GM23338 (cell line): Measurements from ENCODE around the gene NOSIP.

Experiments used
- CREB1 ChIP-seq: fragments of 250-450 bp; sonication (Bioruptor Pico); IDR thresholded peaks from 2 replicates; pipeline ENCODE4 v1.5.0; 2020; ENCODE audit warnings: low read depth, mild to moderate bottlenecking, moderate library complexity
- EZH2 ChIP-seq: fragments of 200-600 bp; sonication (generic); IDR thresholded peaks from one replicate; pipeline ENCODE4 v1.8.0; 2017; ENCODE audit warnings: antibody characterized with exemption, mild to moderate bottlenecking, low read depth; ENCODE audit not compliant: unreplicated experiment
- JUNB ChIP-seq: IDR thresholded peaks from one replicate; pipeline ENCODE4 v1.6.1; 2016; ENCODE audit warnings: antibody characterized with exemption; ENCODE audit not compliant: unreplicated experiment
- POLR2AphosphoS5 ChIP-seq: IDR thresholded peaks from 2 replicates; pipeline ENCODE4 v1.6.1; 2016; ENCODE audit warnings: antibody characterized with exemption, low read depth
- TF ChIP-seq, protein P1 (sequence below), 2 experiments: fragments of 200-600 bp in 1 of 2; sonication (generic) in 1 of 2; conservative IDR thresholded peaks; 2 replicates each; pipeline versions ENCODE4 v1.5.1 to v1.6.1; 2016 to 2017; ENCODE audit warnings: antibody characterized with exemption in 2 of 2, low read depth in 2 of 2, mild to moderate bottlenecking in 2 of 2, moderate library complexity in 1 of 2

DNA sequence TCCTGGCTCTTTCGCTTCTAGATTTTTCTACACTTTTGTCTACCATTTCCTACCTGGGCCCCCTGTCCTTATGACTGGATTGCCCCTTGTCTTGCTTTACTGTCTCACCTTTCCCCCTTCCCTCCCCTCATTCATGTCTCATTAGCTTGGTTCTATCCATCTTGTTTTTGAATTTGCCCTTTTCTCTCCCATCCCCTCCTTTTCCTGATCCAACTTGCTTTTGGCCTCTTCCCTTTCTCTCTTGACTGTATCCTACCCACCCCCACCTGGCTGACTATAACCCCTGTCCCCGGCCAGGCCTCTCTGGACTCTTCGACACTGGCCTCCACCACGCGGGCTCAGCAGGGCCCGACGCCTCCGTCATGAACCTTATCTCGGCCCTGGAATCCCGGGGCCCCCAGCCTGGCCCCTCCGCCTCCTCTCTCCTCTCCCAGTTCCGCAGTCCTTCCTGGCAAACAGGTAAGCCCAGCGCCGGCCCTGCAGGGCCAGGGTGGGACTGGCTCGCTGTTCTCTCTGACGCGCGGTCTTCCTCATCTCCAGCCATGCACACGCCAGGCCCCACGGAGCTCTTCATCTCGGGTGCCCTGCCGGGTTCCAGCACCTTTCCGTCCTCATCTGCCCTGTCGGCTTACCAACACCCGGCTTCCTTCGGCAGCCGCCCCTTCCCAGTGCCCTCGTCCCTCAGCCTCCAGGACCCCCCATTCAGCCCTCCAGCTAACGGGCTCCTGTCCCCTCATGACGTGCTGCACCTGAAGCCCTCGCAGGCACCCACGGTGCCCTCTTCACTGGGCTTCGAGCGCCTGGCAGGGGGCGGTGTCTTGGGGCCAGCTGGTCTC is 14.0 kb upstream of the NOSIP start:
- TF ChIP-seq, protein P1, sequence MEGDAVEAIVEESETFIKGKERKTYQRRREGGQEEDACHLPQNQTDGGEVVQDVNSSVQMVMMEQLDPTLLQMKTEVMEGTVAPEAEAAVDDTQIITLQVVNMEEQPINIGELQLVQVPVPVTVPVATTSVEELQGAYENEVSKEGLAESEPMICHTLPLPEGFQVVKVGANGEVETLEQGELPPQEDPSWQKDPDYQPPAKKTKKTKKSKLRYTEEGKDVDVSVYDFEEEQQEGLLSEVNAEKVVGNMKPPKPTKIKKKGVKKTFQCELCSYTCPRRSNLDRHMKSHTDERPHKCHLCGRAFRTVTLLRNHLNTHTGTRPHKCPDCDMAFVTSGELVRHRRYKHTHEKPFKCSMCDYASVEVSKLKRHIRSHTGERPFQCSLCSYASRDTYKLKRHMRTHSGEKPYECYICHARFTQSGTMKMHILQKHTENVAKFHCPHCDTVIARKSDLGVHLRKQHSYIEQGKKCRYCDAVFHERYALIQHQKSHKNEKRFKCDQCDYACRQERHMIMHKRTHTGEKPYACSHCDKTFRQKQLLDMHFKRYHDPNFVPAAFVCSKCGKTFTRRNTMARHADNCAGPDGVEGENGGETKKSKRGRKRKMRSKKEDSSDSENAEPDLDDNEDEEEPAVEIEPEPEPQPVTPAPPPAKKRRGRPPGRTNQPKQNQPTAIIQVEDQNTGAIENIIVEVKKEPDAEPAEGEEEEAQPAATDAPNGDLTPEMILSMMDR (conservative IDR thresholded peaks at IDR 0.05; ENCODE audit: low read depth in 2 of 2): no peak
- TF ChIP-seq EZH2 (no peak), POLR2AphosphoS5 (no peak), JUNB (no peak), CREB1 (CRISPR knock-in tag) (no peak)
